SK-N-SH (cell line): ENCODE data around the gene CPNE1. TPM values are rescaled to one million over a fixed set of nuclear protein-coding genes. Genes with fewer than 3 reads are reported as not detected.

Source experiments
- CTCF ChIA-PET: fragments of 300-600, 350-600 bp; formaldehyde crosslinking; extraction: SDS; loops from one replicate; lab custom pipeline; 2021; lab: Yijun Ruan, JAX
- POLR2A ChIA-PET: fragments of 350-600 bp; sonication (Branson Sonifier 250); formaldehyde crosslinking; extraction: SDS; loops from one replicate; lab custom pipeline; 2020; ENCODE audit warnings: antibody characterized with exemption, inconsistent platforms; lab: Yijun Ruan, JAX
- DNase-seq: peaks from one replicate; pipeline ENCODE4 v3.0.0; 2012
- H2AFZ ChIP-seq: fragments of 200-600 bp; sonication (generic); 2 replicates; pipeline ENCODE4 v1.8.1; 2016; ENCODE audit warnings: antibody characterized with exemption, mild to moderate bottlenecking, low read depth
- H3F3A ChIP-seq: fragments of 200-600 bp; sonication (generic); replicated peaks from 2 replicates; pipeline ENCODE3; 2016; ENCODE audit warnings: antibody characterized with exemption, mild to moderate bottlenecking; ENCODE audit not compliant: insufficient read depth
- H3K27ac ChIP-seq, 2 experiments: fragments of 200-500 bp in 1 of 2; fragments of 200-600 bp in 1 of 2; sonication (Bioruptor generic) in 1 of 2; sonication (generic), shearing (Covaris generic) in 1 of 2; 2 replicates each; pipeline versions ENCODE4 v1.5.1 to v1.6.1; 2014 to 2016; ENCODE audit warnings: low read depth in 2 of 2, inconsistent platforms in 1 of 2, low read length in 1 of 2, mild to moderate bottlenecking in 1 of 2, mixed read lengths in 1 of 2
- H3K27me3 ChIP-seq: fragments of 200-600 bp; sonication (generic), shearing (Covaris generic); 2 replicates; pipeline ENCODE4 v1.6.1; 2016; ENCODE audit warnings: mixed run types; ENCODE audit not compliant: insufficient read depth
- H3K36me3 ChIP-seq, 2 experiments: fragments of 200-500 bp in 1 of 2; fragments of 200-600 bp in 1 of 2; sonication (Bioruptor generic) in 1 of 2; sonication (generic) in 1 of 2; replicated peaks in 1 of 2; 2 replicates each; pipeline versions ENCODE3 to v1.5.1; 2014 to 2016; ENCODE audit warnings: low read length in 1 of 2, mild to moderate bottlenecking in 1 of 2; ENCODE audit not compliant: insufficient read depth in 2 of 2, control insufficient read depth in 1 of 2
- H3K4me1 ChIP-seq, 2 experiments: fragments of 200-500 bp in 1 of 2; fragments of 200-600 bp in 1 of 2; sonication (Bioruptor generic) in 1 of 2; sonication (generic), shearing (Covaris generic) in 1 of 2; 2 replicates each; pipeline versions ENCODE4 v1.5.1 to v1.6.1; 2014 to 2016; ENCODE audit warnings: low read depth in 1 of 2, low read length in 1 of 2, mixed run types in 1 of 2; ENCODE audit not compliant: insufficient read depth in 2 of 2, control insufficient read depth in 1 of 2
- H3K4me2 ChIP-seq: fragments of 200-600 bp; sonication (generic), shearing (Covaris generic); 2 replicates; pipeline ENCODE4 v1.6.1; 2017; ENCODE audit warnings: mixed run types
- H3K4me3 ChIP-seq, 2 experiments: fragments of 200-500 bp in 1 of 2; fragments of 200-600 bp in 1 of 2; sonication (Bioruptor generic) in 1 of 2; sonication (generic), shearing (Covaris generic) in 1 of 2; 2 replicates each; pipeline versions ENCODE4 v1.5.1 to v1.8.1; 2014 to 2016; ENCODE audit warnings: low read depth in 2 of 2, inconsistent platforms in 1 of 2, low read length in 1 of 2, mild to moderate bottlenecking in 1 of 2, mixed read lengths in 1 of 2, moderate library complexity in 1 of 2
- H3K79me2 ChIP-seq: fragments of 200-600 bp; sonication (generic); 2 replicates; pipeline ENCODE4 v1.8.1; 2017; ENCODE audit warnings: mild to moderate bottlenecking; ENCODE audit not compliant: insufficient read depth
- H3K9ac ChIP-seq: fragments of 200-600 bp; sonication (generic); 2 replicates; pipeline ENCODE4 v1.6.1; 2017; ENCODE audit warnings: mixed run types
- H3K9me2 ChIP-seq: fragments of 200-600 bp; sonication (generic); 2 replicates; pipeline ENCODE4 v1.6.1; 2017; ENCODE audit warnings: mixed run types
- H3K9me3 ChIP-seq: fragments of 200-600 bp; sonication (generic); 2 replicates; pipeline ENCODE4 v1.6.1; 2017; ENCODE audit warnings: mixed run types, mild to moderate bottlenecking, moderate library complexity
- H4K20me1 ChIP-seq: fragments of 200-600 bp; sonication (generic); 2 replicates; pipeline ENCODE4 v1.6.1; 2017; ENCODE audit warnings: mild to moderate bottlenecking, mixed run types; ENCODE audit not compliant: insufficient read depth
- CHD2 ChIP-seq: fragments of 150-350 bp; IDR thresholded peaks from 2 replicates; pipeline ENCODE4 v1.6.1; 2018; ENCODE audit warnings: low read length; ENCODE audit not compliant: partially characterized antibody
- EP300 ChIP-seq, 2 experiments: IDR thresholded peaks; 2 replicates each; pipeline versions ENCODE4 v1.4.0 to v1.6.1; 2012; ENCODE audit warnings: borderline replicate concordance in 1 of 2, low read depth in 1 of 2, low read length in 1 of 2
- EZH2phosphoT487 ChIP-seq: fragments of 200-600 bp; sonication (generic); IDR thresholded peaks from 2 replicates; pipeline ENCODE4 v1.6.1; 2017; ENCODE audit warnings: low read depth, mixed run types, mild to moderate bottlenecking, antibody characterized with exemption, moderate library complexity, borderline replicate concordance
- FOXJ3 ChIP-seq: sonication (generic); formaldehyde crosslinking; IDR thresholded peaks from 2 replicates; pipeline ENCODE4 v1.5.1; 2020; ENCODE audit warnings: mild to moderate bottlenecking, missing genetic modification reagents
- FOXM1 ChIP-seq: IDR thresholded peaks from 2 replicates; pipeline ENCODE4 v1.4.0; 2012; ENCODE audit warnings: low read depth, mild to moderate bottlenecking
- GABPA ChIP-seq: IDR thresholded peaks from 2 replicates; pipeline ENCODE4 v1.4.0; 2012; ENCODE audit warnings: low read depth, mild to moderate bottlenecking
- GATA2 ChIP-seq: sonication (generic); formaldehyde crosslinking; IDR thresholded peaks from 2 replicates; pipeline ENCODE4 v1.5.0; 2020; ENCODE audit warnings: mild to moderate bottlenecking, missing genetic modification reagents
- JUND ChIP-seq: IDR thresholded peaks from 2 replicates; pipeline ENCODE4 v1.4.0; 2012
- MXI1 ChIP-seq: IDR thresholded peaks from 2 replicates; pipeline ENCODE4 v1.6.1; 2012; ENCODE audit warnings: mild to moderate bottlenecking, low read depth, low read length, improper control_type of control experiment
- RAD21 ChIP-seq: IDR thresholded peaks from 2 replicates; pipeline ENCODE4 v1.6.1; 2012; ENCODE audit warnings: mild to moderate bottlenecking, low read length
- REST ChIP-seq: IDR thresholded peaks from 2 replicates; pipeline ENCODE4 v1.6.1; 2012; ENCODE audit warnings: mild to moderate bottlenecking, low read depth, low read length, moderate library complexity
- RXRA ChIP-seq: IDR thresholded peaks from 2 replicates; pipeline ENCODE4 v1.4.0; 2012; ENCODE audit warnings: low read depth, mild to moderate bottlenecking, borderline replicate concordance
- SIN3A ChIP-seq: IDR thresholded peaks from 2 replicates; pipeline ENCODE4 v1.6.1; 2012; ENCODE audit warnings: low read depth, mild to moderate bottlenecking, low read length, moderate library complexity, borderline replicate concordance
- SMC3 ChIP-seq: IDR thresholded peaks from 2 replicates; pipeline ENCODE4 v1.6.1; 2012; ENCODE audit warnings: low read depth, low read length, improper control_type of control experiment
- TAF1 ChIP-seq: IDR thresholded peaks from 2 replicates; pipeline ENCODE4 v1.6.1; 2012; ENCODE audit warnings: low read depth, mild to moderate bottlenecking, low read length, moderate library complexity, borderline replicate concordance
- TEAD4 ChIP-seq: IDR thresholded peaks from 2 replicates; pipeline ENCODE4 v1.4.0; 2012; ENCODE audit warnings: mild to moderate bottlenecking, borderline replicate concordance; ENCODE audit not compliant: insufficient read depth
- USF2 ChIP-seq: fragments of 150-350 bp; IDR thresholded peaks from 2 replicates; pipeline ENCODE4 v1.6.1; 2017; ENCODE audit warnings: antibody characterized with exemption, low read length, low read depth, borderline replicate concordance
- WGBS: methylation state at CpG from one replicate; pipeline ENCODE4 v1.1.6; 2017; ENCODE audit warnings: low lambda C conversion rate; 5-methylcytosine and 5-hydroxymethylcytosine counted together
- polyA plus RNA-seq, 3 experiments: library from polyadenylated mRNA; depleted of rRNA; stranded (reverse); fragments of >200 nt; gene quantifications; 2 replicates each; pipeline ENCODE4 v1.2.3, GENCODE V29; 2012
- TF ChIP-seq, protein P1 (sequence below): IDR thresholded peaks from 2 replicates; pipeline ENCODE4 v1.4.0; 2012; ENCODE audit warnings: low read depth, borderline replicate concordance
- TF ChIP-seq, protein P2 (sequence below): IDR thresholded peaks from 2 replicates; pipeline ENCODE4 v1.4.0; 2012; ENCODE audit warnings: low read depth

CPNE1 gene
- polyA plus RNA-seq, 1 of the 3 experiments (the other 2 are of a cell fraction), result 279 TPM

DNA sequence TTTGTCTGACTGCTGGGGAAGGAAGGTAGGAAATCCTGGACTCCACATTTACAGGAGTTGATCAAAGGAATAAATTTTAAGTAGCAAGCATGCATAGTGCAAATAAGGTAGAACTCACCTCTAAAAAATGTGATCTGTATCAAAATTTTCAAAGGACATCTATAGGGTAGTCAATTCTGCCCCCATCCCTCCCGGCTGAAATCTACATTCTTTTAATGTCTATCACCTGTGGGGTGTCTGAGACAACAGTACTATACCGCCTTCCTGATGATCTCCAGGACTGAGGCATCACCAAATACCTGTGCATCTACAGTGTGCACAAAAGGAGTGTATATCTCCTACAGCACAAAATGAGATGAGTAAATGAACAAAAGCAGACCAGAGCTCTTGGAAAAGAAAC lies 19.9 kb downstream of the CPNE1 start (continued):
- TF ChIP-seq REST (no peak), SIN3A (no peak), GATA2 (CRISPR knock-in tag) (no peak), EP300 (IDR thresholded peaks at IDR 0.05; ENCODE audit: borderline replicate concordance in 1 of 2, low read depth in 1 of 2, low read length in 1 of 2) (no peak)

DNA sequence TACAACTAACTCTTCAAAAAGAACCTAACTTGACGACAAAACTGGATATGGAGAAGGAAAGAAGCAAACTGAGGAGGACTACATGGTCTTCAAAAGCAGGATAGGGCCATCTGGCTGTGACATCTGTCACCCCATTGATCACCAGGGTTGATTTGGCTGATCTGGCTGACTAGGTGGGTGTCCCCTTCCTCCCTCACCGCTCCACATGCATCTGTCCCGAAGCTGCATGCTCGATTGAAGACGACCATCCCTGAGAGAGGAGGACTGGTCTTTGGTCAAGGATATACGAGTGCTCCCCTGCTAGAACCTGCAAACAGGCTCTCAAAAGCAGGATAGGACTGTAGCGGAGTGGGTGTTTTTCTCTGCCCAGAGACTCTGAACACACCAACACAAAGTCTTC lies 21.7 kb downstream of the CPNE1 start:
- no peak overlapping the region for H3K27ac ChIP-seq
- peaks cover 5 to 10% of the 10 kb centered on the region in 2 experiments for H3K36me3 ChIP-seq
- H3K79me2 ChIP-seq, result peaks cover 100% of the 10 kb centered on the region
- H3F3A ChIP-seq, result peaks cover 3% of the 10 kb centered on the region
- H4K20me1 ChIP-seq, result peaks cover 98% of the 10 kb centered on the region
- TF ChIP-seq GABPA (no peak), MXI1 (no peak), TAF1 (no peak), RAD21 (no peak)
- TF ChIP-seq, protein P1, sequence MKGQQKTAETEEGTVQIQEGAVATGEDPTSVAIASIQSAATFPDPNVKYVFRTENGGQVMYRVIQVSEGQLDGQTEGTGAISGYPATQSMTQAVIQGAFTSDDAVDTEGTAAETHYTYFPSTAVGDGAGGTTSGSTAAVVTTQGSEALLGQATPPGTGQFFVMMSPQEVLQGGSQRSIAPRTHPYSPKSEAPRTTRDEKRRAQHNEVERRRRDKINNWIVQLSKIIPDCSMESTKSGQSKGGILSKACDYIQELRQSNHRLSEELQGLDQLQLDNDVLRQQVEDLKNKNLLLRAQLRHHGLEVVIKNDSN, result no peak
- no peaks in the 10 kb centered on the region for H3K9me3 ChIP-seq
- H3K4me3 ChIP-seq, result no peak overlapping the region
- no peak overlapping the region for H3K9ac ChIP-seq
- CTCF ChIA-PET, result interaction anchor here (2.5 kb wide), 1 partner anchor 23 kb away, joined by 9 read pairs; no protein-coding TSS in a partner anchor
- H3K4me2 ChIP-seq, result no peak overlapping the region
- no peaks in the 10 kb centered on the region for H3K4me1 ChIP-seq
- WGBS, result 97% methylated on average over 7 of the region's 7 CpGs
- H3K27me3 ChIP-seq, result no peaks in the 10 kb centered on the region
- POLR2A ChIA-PET, result no interaction called here
- no peaks in the 10 kb centered on the region for H3K9me2 ChIP-seq
- no peak for DNase-seq
- no peak overlapping the region for H2AFZ ChIP-seq

- Histone ChIP-seq H3K4me1 (no peaks in the 10 kb centered on the region), H3F3A (peaks cover 3% of the 10 kb centered on the region), H3K9me2 (no peaks in the 10 kb centered on the region), H3K27me3 (no peaks in the 10 kb centered on the region), H4K20me1 (peaks cover 100% of the 10 kb centered on the region), H3K79me2 (peaks cover 100% of the 10 kb centered on the region), H3K4me3 (no peak overlapping the region), H3K36me3 (peaks cover 5 to 10% of the 10 kb centered on the region in 2 experiments), H3K9ac (no peak overlapping the region), H3K27ac (no peak overlapping the region), H3K4me2 (no peak overlapping the region), H2AFZ (no peak overlapping the region), H3K9me3 (no peaks in the 10 kb centered on the region)
- ChIA-PET CTCF (interaction anchor here (0.7 to 2.5 kb wide), 3 partner anchors 11 to 26 kb away, joined by 3 to 9 read pairs (median 3); partner anchors contain the start of gene SPAG4), POLR2A (interaction anchor here (0.6 to 1.0 kb wide), 2 partner anchors 22 to 162 kb away, joined by 3 to 5 read pairs; no protein-coding TSS in a partner anchor)
- DNase-seq, result no peak
- WGBS, result 90% methylated on average over 4 of the region's 4 CpGs
- no peak for TF ChIP-seq FOXM1
- no peak for TF ChIP-seq SMC3
- TF ChIP-seq, protein P1, result no peak
- TF ChIP-seq USF2, result no peak
- no peak for TF ChIP-seq FOXJ3 (CRISPR knock-in tag)
- TF ChIP-seq CHD2, result no peak
- TF ChIP-seq MXI1, result no peak
- no peak for TF ChIP-seq RAD21
- TF ChIP-seq, protein P2, sequence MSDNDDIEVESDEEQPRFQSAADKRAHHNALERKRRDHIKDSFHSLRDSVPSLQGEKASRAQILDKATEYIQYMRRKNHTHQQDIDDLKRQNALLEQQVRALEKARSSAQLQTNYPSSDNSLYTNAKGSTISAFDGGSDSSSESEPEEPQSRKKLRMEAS, result no peak
- no peak for TF ChIP-seq RXRA
- TF ChIP-seq GABPA, result no peak
- no peak for TF ChIP-seq JUND
- no peak for TF ChIP-seq TEAD4
- TF ChIP-seq EZH2phosphoT487, result no peak
- no peak for TF ChIP-seq GATA2 (CRISPR knock-in tag)
Observed at GRCh38 chr20:35641743-35642142, 23.0 kb downstream of the CPNE1 start.
